Natural killer cell (primary cell): ENCODE data around the gene EEF2K. TPM values are rescaled to one million over a fixed set of nuclear protein-coding genes. Genes with fewer than 3 reads are reported as not detected.

Source experiments
- ATAC-seq, 3 donors: fragments of 150-1000 bp in 2 of 3; fragments of 200-7000 bp in 1 of 3; cut with Tn5 transposase; 1 replicate in 1 of 3; 2 replicates in 2 of 3; pipeline ENCODE4 v1.10.0; 2021; ENCODE audit warnings: mild to moderate bottlenecking in 2 of 3, moderate library complexity in 2 of 3
- DNase-seq, 2 donors: peaks; one replicate each; pipeline versions ENCODE4 v3.0.0 to v3.0.0-alpha.2; 2013 to 2021; ENCODE audit warnings: mixed read lengths in 1 of 2
- H3K27ac ChIP-seq: one replicate; pipeline ENCODE4 v1.5.1; 2013; ENCODE audit warnings: mild to moderate bottlenecking, low read length
- H3K27me3 ChIP-seq: one replicate; pipeline ENCODE4 v1.6.1; 2013; ENCODE audit warnings: low read length; ENCODE audit not compliant: control insufficient read depth, insufficient read depth
- H3K36me3 ChIP-seq: one replicate; pipeline ENCODE4 v1.6.1; 2013; ENCODE audit warnings: low read length; ENCODE audit not compliant: control insufficient read depth, insufficient read depth
- H3K4me1 ChIP-seq: one replicate; pipeline ENCODE4 v1.6.1; 2013; ENCODE audit warnings: low read length; ENCODE audit not compliant: control insufficient read depth, insufficient read depth
- H3K4me3 ChIP-seq: one replicate; pipeline ENCODE4 v1.5.1; 2013; ENCODE audit warnings: low read length
- H3K9me3 ChIP-seq: one replicate; pipeline ENCODE4 v1.6.1; 2013; ENCODE audit warnings: low read length; ENCODE audit not compliant: control insufficient read depth, insufficient read depth
- H3K27ac Mint-ChIP-seq, 2 donors: one replicate each; pipeline ENCODE4 v1.8.0; 2022; ENCODE audit warnings: mild to moderate bottlenecking in 2 of 2, mixed read lengths in 2 of 2, moderate library complexity in 1 of 2
- H3K27me3 Mint-ChIP-seq, 2 donors: one replicate each; pipeline ENCODE4 v1.8.0; 2022; ENCODE audit warnings: low read depth in 2 of 2, mixed read lengths in 2 of 2
- H3K36me3 Mint-ChIP-seq: one replicate; pipeline ENCODE4 v1.8.0; 2022; ENCODE audit warnings: mixed read lengths
- H3K4me1 Mint-ChIP-seq, 2 donors: one replicate each; pipeline ENCODE4 v1.8.0; 2022; ENCODE audit warnings: mixed read lengths in 2 of 2
- H3K4me3 Mint-ChIP-seq: one replicate; pipeline ENCODE4 v1.8.0; 2022; ENCODE audit warnings: mild to moderate bottlenecking, moderate library complexity, mixed read lengths
- H3K9me3 Mint-ChIP-seq, 2 donors: one replicate each; pipeline ENCODE4 v1.8.0; 2022; ENCODE audit warnings: mixed read lengths in 2 of 2
- WGBS: methylation state at CpG from one replicate; pipeline ENCODE4 v1.1.7; 2013; ENCODE audit warnings: missing lambda C conversion rate; ENCODE audit not compliant: insufficient coverage; 5-methylcytosine and 5-hydroxymethylcytosine counted together
- intact Hi-C: fragments of 100-400 bp; cut with micrococcal nuclease; formaldehyde crosslinking; loops from one replicate; pipeline ENCODE4 v1.14.2; 2022
- total RNA-seq, 4 donors: library from RNA; stranded (reverse); fragments of 120-200 nt in 1 of 4; gene quantifications; one replicate each; pipeline versions ENCODE4 v1.2.3 to v1.2.4, GENCODE V29; 2013 to 2022
- TF ChIP-seq, protein P1 (sequence below): fragments of 200-600 bp; IDR thresholded peaks from one replicate; pipeline ENCODE4 v1.8.0; 2022; ENCODE audit warnings: antibody characterized with exemption

The EEF2K gene
- total RNA-seq, 3 donors from 2014 or later (not counting 1 experiment from before 2014, with no cell fraction given) = 12.6 to 33.5 (median 22.9) TPM

DNA sequence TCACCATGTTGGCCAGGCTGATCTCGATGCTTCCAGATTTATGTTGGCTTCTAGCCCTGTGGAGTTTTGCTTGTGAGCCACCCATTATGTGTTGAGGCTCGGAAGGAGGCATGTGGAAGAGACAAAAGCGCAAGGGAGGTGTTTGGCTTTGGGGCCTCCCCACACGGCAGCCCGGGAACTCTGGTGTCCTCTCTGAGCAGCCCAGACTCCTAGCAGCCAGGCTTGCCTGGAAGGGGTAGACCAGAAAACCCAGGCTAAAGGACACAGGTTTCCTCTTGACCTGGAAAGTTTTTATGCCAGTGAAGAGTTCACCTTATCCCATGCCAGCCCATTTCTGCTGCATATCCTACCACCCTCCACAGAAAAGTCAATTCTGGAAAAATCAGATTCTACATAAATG lies 22.7 kb upstream of the EEF2K start:
- Histone ChIP-seq H3K36me3 (no peaks in the 10 kb centered on the region), H3K27me3 (no peaks in the 10 kb centered on the region), H3K4me3 (no peak overlapping the region), H3K27ac (no peak overlapping the region), H3K4me1 (peaks cover 3% of the 10 kb centered on the region), H3K9me3 (no peaks in the 10 kb centered on the region)
- intact Hi-C loops = no loop called here
- no peak for DNase-seq
- TF ChIP-seq, protein P1, sequence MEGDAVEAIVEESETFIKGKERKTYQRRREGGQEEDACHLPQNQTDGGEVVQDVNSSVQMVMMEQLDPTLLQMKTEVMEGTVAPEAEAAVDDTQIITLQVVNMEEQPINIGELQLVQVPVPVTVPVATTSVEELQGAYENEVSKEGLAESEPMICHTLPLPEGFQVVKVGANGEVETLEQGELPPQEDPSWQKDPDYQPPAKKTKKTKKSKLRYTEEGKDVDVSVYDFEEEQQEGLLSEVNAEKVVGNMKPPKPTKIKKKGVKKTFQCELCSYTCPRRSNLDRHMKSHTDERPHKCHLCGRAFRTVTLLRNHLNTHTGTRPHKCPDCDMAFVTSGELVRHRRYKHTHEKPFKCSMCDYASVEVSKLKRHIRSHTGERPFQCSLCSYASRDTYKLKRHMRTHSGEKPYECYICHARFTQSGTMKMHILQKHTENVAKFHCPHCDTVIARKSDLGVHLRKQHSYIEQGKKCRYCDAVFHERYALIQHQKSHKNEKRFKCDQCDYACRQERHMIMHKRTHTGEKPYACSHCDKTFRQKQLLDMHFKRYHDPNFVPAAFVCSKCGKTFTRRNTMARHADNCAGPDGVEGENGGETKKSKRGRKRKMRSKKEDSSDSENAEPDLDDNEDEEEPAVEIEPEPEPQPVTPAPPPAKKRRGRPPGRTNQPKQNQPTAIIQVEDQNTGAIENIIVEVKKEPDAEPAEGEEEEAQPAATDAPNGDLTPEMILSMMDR = no peak
- Mint-ChIP-seq H3K4me1 (peaks cover 5% of the 10 kb centered on the region in 2 donors), H3K4me3 (no peak overlapping the region), H3K27me3 (peaks cover 0 to 3% of the 10 kb centered on the region in 2 donors), H3K36me3 (no peaks in the 10 kb centered on the region), H3K9me3 (no peaks in the 10 kb centered on the region), H3K27ac (no peak overlapping the region)
- WGBS = 93% methylated on average over 5 of the region's 5 CpGs
- no peak for ATAC-seq

DNA sequence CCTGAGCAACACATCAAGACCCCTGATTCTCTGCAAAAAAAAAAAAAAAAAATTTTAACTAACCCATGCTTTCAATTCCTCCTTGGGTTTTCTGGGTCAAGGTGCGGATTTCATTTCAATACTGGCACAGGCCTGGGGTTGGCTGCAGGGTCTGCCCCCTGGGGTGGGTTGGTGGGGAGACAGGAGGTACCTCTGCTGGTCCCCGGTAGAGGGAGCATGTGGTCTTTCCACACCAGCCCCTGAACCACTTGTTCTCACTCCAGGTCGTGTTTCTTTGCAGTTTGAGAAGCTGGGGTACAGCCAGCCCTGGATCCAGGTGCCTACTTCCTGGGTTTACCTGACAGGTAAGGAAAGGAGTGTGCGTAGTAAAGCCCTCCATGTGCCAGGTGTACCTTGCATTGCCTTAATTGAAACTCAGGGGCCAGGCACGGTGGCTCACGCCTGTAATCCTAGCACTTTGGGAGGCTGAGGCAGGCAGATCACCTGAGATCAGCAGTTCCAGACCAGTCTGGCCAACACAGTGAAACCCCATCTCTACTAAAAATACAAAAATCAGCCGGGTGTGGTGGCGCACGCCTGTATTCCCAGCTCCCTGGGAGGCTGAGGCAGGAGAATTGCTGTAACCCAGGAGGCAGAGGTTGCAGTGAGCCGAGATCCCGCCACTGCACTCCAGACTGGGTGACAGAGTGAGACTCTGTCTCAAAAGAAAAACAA lies 22.0 kb upstream of the EEF2K start:
- H3K36me3 ChIP-seq = no peaks in the 10 kb centered on the region
- peak in 1 of 2 donors; percentile 59 for DNase-seq
- H3K4me1 Mint-ChIP-seq = peaks cover 12% of the 10 kb centered on the region in 2 donors
- no peak overlapping the region for H3K4me3 Mint-ChIP-seq
- ATAC-seq = no peak
- no peaks in the 10 kb centered on the region for H3K9me3 Mint-ChIP-seq
- peaks cover 11% of the 10 kb centered on the region for H3K4me1 ChIP-seq
- H3K4me3 ChIP-seq = no peak overlapping the region
- no peaks in the 10 kb centered on the region for H3K9me3 ChIP-seq
- no peaks in the 10 kb centered on the region for H3K27me3 ChIP-seq
- H3K27me3 Mint-ChIP-seq = peaks cover 0 to 3% of the 10 kb centered on the region in 2 donors
- 83% methylated on average over 10 of the region's 11 CpGs for WGBS
- no peak overlapping the region for H3K27ac ChIP-seq
- intact Hi-C loops = no loop called here
- TF ChIP-seq, protein P1 = no peak
- H3K36me3 Mint-ChIP-seq = no peaks in the 10 kb centered on the region
- no peak overlapping the region for H3K27ac Mint-ChIP-seq

DNA sequence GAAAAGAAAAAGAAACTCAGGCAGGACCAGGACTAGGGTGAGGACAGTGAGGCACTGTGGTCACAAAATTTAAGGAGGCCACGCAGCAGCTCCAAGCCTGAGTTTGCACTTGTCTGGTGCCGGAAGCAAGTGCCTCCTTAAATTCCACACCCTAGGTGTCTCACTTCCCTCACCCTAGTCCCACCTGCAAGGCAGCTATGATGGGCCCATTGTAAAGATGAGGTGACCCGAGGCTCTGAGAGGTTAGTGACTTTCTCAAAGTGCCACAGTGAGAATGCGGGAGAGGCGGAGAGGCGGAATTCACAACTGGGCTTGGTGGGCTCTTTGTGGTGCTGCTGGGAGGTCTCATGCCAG lies 21.5 kb upstream of the EEF2K start:
- no peak for ATAC-seq
- intact Hi-C loops = no loop called here
- peaks cover 0 to 3% of the 10 kb centered on the region in 2 donors for H3K27me3 Mint-ChIP-seq
- H3K9me3 Mint-ChIP-seq = no peaks in the 10 kb centered on the region
- H3K4me1 ChIP-seq = peaks cover 16% of the 10 kb centered on the region
- H3K36me3 ChIP-seq = no peaks in the 10 kb centered on the region
- TF ChIP-seq, protein P1 = no peak
- no peaks in the 10 kb centered on the region for H3K9me3 ChIP-seq
- DNase-seq = no peak
- peaks cover 17% of the 10 kb centered on the region in 2 donors for H3K4me1 Mint-ChIP-seq
- H3K4me3 Mint-ChIP-seq = no peak overlapping the region
- no peaks in the 10 kb centered on the region for H3K36me3 Mint-ChIP-seq
- no peaks in the 10 kb centered on the region for H3K27me3 ChIP-seq
- no peak overlapping the region for H3K4me3 ChIP-seq
- H3K27ac ChIP-seq = no peak overlapping the region
- WGBS = 97% methylated on average over 6 of the region's 6 CpGs
- no peak overlapping the region for H3K27ac Mint-ChIP-seq

DNA sequence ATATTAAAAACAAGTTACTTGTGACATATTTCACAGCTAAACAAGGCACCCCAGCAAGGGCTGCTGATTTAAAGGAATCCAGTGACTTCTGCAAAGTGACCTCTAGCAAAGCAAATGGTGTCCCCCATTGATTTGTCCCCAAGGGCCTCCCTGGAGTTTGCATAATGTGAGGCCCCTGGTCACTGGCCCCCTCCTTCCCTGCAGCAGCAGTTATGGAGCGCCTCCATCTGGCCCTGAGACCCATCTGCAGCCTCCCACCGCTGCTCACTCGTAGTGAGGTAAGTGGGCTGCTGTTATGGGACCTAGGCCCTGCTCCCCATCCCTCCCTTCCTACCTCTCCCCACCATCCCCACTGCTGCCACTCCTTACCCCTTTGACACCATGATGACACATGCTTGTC lies 19.6 kb upstream of the EEF2K start:
- Histone ChIP-seq H3K27me3 (no peaks in the 10 kb centered on the region), H3K9me3 (no peaks in the 10 kb centered on the region), H3K4me3 (no peak overlapping the region), H3K27ac (no peak overlapping the region), H3K36me3 (no peaks in the 10 kb centered on the region), H3K4me1 (peaks cover 23% of the 10 kb centered on the region)
- WGBS = 93% methylated on average over 3 of the region's 3 CpGs
- intact Hi-C loops = no loop called here
- TF ChIP-seq, protein P1 = no peak
- Mint-ChIP-seq H3K36me3 (no peaks in the 10 kb centered on the region), H3K27ac (no peak overlapping the region), H3K4me1 (peaks cover 26 to 36% of the 10 kb centered on the region in 2 donors), H3K9me3 (no peaks in the 10 kb centered on the region), H3K4me3 (no peak overlapping the region), H3K27me3 (no peaks in the 10 kb centered on the region)
- DNase-seq (no peak), ATAC-seq (no peak)
